Measurements from ENCODE around the gene ATM.

DNA sequence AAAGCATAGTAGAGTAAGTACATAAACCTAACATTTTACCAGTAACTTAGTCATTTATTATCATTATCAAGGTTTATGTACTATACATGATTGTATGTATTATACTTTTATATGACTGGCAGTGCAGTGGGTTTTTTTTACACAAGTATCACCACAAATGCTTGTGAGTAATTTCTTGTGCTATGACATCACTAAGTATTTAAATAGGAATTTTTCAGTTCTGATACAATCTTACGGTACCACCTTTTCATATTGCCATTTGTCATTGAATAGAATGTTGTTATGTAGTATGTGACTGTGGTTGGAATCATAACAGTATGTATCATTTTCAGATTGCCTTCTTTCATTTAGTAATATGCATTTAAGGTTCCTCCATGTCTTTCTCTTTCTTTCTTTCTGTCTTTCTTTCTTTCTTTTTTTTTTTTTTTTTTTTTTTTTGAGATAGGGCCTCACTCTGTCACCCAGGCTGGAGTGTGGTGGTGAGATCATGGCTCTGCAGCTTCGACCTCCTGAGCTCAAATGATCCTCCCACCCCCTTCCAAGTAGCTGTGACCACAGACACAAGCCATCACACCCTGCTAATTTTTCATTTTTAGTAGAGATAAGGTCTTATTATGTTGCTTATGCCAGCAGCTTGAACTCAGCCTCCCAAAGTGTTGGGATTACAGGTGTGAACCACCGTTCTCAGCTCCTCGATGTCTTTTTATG, 18.6 kb downstream of the ATM start:
- TF ChIP-seq FOXM1 (IDR thresholded peaks at IDR 0.05; ENCODE audit: borderline replicate concordance) (no peak), TARDBP (IDR thresholded peaks at IDR 0.05) (no peak), ELF4 (IDR thresholded peaks at IDR 0.05) (no peak), SP1 (IDR thresholded peaks at IDR 0.05) (no peak), BHLHE40 (IDR thresholded peaks at IDR 0.05; ENCODE audit: borderline replicate concordance) (no peak), LEF1 (IDR thresholded peaks at IDR 0.05; ENCODE audit: borderline replicate concordance) (no peak), ZNF384 (IDR thresholded peaks at IDR 0.05) (no peak), FOXK2 (IDR thresholded peaks at IDR 0.05) (no peak), SUZ12 (IDR thresholded peaks at IDR 0.05) (no peak), HDGF (IDR thresholded peaks at IDR 0.05; ENCODE audit: borderline replicate concordance) (no peak), NFRKB (IDR thresholded peaks at IDR 0.05) (no peak), L3MBTL2 (conservative IDR thresholded peaks at IDR 0.05) (no peak), CTBP1 (IDR thresholded peaks at IDR 0.05; ENCODE audit: borderline replicate concordance) (no peak)
- TF ChIP-seq, protein P1, sequence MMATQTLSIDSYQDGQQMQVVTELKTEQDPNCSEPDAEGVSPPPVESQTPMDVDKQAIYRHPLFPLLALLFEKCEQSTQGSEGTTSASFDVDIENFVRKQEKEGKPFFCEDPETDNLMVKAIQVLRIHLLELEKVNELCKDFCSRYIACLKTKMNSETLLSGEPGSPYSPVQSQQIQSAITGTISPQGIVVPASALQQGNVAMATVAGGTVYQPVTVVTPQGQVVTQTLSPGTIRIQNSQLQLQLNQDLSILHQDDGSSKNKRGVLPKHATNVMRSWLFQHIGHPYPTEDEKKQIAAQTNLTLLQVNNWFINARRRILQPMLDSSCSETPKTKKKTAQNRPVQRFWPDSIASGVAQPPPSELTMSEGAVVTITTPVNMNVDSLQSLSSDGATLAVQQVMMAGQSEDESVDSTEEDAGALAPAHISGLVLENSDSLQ (IDR thresholded peaks at IDR 0.05): no peak

All from HEK293T (cell line).